Astrocyte of the spinal cord (primary cell): ENCODE results near the gene CDH6.

Experiments
- DNase-seq: peaks from one replicate; pipeline ENCODE4 v3.0.0; 2011; ENCODE audit warnings: low read depth, low spot score
- H3K4me3 ChIP-seq: 2 replicates; pipeline ENCODE4 v1.5.1; 2011; ENCODE audit warnings: low read depth, mild to moderate bottlenecking, low read length, moderate library complexity
- in situ Hi-C: cut with HindIII; loops from 2 replicates; pipeline ENCODE4 v1.10.0; 2017; ENCODE audit warnings: low sequenced_read_pairs
- TF ChIP-seq, protein P1 (sequence below): IDR thresholded peaks from 2 replicates; pipeline ENCODE4 v1.5.1; 2012; ENCODE audit warnings: low read depth, mild to moderate bottlenecking, low read length, inconsistent platforms

CDH6 gene

DNA sequence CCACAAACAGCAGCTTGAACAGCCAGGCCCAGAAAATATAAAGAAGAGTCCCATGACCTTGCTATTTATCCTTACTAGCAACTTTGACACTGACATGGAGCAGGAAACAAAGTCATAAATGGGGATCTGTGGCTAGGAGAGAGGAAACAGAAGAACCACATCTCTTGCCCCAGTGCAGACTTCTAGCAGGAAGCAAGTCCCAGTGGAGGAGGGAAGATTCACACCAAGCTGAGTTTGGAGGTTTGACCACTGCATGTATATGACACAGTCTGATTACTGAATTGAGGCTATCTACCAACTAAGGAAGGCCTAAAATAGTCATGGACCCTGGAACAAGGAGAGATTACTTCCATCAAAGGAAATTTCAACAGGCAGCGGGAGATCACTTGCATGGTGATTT is 51.4 kb downstream of the CDH6 start:
- no peak overlapping the region for H3K4me3 ChIP-seq
- in situ Hi-C loops, result no loop called here
- DNase-seq, result no peak
- TF ChIP-seq, protein P1, sequence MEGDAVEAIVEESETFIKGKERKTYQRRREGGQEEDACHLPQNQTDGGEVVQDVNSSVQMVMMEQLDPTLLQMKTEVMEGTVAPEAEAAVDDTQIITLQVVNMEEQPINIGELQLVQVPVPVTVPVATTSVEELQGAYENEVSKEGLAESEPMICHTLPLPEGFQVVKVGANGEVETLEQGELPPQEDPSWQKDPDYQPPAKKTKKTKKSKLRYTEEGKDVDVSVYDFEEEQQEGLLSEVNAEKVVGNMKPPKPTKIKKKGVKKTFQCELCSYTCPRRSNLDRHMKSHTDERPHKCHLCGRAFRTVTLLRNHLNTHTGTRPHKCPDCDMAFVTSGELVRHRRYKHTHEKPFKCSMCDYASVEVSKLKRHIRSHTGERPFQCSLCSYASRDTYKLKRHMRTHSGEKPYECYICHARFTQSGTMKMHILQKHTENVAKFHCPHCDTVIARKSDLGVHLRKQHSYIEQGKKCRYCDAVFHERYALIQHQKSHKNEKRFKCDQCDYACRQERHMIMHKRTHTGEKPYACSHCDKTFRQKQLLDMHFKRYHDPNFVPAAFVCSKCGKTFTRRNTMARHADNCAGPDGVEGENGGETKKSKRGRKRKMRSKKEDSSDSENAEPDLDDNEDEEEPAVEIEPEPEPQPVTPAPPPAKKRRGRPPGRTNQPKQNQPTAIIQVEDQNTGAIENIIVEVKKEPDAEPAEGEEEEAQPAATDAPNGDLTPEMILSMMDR, result no peak

DNA sequence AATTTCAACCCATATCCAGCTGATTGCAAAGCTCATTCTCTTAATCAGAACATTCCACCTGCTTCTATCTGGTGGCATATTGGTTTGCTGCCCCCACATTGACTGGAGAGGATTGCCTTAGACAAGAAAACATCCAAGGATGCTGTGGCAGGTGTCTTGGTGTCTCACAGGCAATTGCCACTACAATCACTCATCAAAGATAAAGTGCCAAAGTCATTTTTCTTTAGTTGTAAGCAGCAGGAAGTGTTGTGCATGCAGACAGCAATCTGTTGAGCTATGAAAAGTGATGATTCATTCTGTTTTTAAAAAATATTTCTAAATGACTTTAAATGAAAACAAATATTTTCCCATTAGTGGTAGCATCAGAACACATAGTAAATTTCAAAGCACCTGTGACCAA is 53.9 kb downstream of the CDH6 start:
- TF ChIP-seq, protein P1, result no peak
- H3K4me3 ChIP-seq, result no peak overlapping the region
- no peak for DNase-seq
- in situ Hi-C loops, result no loop called here

DNA sequence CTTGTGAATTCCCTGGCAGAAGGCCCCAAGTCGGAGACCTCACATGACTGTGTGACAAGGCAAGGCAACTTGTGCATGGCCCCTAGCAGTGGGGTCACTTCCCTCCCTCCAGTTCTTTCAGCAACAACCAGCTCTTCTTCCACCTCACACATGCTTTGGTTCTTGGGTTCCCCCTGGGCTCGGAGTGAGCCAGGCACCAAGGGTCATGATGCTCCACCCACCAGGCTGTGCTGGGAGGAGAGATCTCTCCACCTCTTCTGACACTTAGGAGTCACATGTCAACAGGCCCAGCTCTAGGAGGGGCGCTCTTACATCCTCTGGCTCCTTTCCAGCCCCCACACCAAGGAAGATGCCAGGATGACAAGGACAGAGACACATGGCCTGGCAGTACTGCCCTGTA is 56.7 kb downstream of the CDH6 start:
- TF ChIP-seq, protein P1, result no peak
- no peak overlapping the region for H3K4me3 ChIP-seq
- in situ Hi-C loops, result no loop called here
- DNase-seq, result no peak

DNA sequence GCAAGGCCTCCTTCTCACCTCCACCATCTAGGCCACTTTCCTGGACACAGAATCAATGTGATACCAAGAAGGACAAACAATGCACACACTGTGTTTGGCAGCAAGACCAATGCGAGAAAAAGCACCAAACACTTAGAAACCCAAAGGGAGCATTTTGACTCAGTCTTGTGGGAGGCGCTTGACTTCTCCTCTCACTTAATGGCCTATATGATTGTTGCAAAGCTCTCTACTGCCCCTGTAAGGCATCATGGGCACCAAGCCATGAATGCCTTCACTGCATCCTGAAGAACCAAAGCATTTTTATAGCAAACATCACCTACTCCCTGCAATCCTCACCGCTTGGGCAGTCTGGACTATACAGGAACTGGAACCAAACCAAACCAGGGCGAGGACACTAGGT is 57.5 kb downstream of the CDH6 start:
- in situ Hi-C loops, result no loop called here
- TF ChIP-seq, protein P1, result peak; percentile 6
- DNase-seq, result no peak
- no peak overlapping the region for H3K4me3 ChIP-seq

DNA sequence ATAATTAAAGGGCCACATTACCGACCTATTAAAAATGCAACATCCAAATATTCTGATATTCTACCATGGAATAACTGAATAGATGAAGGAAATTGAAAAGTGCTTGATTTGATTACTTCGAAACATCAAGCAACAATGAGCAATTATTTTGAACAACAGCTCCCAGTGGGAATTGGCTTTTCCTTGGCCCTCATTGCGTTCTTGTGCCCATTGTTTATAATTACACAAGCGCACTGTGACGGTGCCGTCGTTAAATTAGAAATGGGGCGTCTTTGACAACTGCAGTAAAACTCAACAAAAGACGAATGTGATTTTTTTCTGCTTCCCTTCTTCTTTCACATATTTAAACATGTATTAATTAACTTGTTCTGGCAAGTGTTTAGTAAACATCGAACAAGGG is 61.6 kb downstream of the CDH6 start:
- in situ Hi-C loops, result no loop called here
- H3K4me3 ChIP-seq, result no peak overlapping the region
- DNase-seq, result no peak
- TF ChIP-seq, protein P1, result no peak

DNA sequence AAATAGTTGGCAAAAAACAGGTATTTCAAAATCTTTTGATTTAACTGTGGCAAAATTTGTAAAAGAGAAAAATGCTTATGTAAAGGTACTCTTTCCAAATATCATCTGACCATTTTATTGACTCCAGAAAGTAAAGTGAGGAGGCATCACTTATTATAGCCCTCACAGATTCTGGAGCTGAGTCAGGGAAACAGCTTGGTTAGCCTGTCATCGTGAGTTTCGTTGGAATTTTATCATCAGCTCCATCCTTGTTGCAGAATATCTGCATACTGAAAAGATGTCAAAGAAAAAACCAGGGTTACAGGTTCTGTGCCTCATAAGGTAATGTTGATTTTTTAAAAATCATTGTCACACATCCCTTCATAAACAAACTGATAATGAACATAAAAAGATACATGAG is 74.8 kb downstream of the CDH6 start:
- no peak for DNase-seq
- in situ Hi-C loops, result no loop called here
- no peak overlapping the region for H3K4me3 ChIP-seq
- TF ChIP-seq, protein P1, result no peak

DNA sequence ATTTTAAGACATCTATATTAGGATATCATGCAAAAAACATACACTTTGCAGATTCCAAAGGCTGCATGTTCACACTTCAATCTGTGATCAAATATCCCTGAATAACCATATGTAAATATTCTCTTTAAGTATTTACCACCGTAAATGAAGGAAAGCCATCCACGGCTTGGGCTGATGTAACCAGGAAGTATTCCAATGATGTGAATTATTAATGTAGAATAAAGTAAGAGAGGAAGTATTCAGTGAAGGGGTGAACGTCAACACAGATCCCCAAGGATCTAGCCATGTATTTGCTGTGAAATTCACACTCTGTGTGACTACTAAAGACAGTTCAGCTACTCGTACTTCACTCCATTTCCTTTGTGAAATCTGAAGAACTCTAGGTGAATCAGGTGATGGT is 75.2 kb downstream of the CDH6 start:
- H3K4me3 ChIP-seq, result no peak overlapping the region
- in situ Hi-C loops, result no loop called here
- no peak for DNase-seq
- TF ChIP-seq, protein P1, result no peak
